Ecto neural progenitor cell (in vitro differentiated cells): ENCODE results near the gene PYY.
"Not testable (repeated sequence)": the region's sequence is repeated elsewhere in the genome, so short reads cannot be mapped to it uniquely, and the experiment has no call there.

Source experiments
- DNase-seq: peaks from one replicate; pipeline ENCODE4 v3.0.0-alpha.2; 2018; ENCODE audit warnings: low spot score

Gene PYY

DNA sequence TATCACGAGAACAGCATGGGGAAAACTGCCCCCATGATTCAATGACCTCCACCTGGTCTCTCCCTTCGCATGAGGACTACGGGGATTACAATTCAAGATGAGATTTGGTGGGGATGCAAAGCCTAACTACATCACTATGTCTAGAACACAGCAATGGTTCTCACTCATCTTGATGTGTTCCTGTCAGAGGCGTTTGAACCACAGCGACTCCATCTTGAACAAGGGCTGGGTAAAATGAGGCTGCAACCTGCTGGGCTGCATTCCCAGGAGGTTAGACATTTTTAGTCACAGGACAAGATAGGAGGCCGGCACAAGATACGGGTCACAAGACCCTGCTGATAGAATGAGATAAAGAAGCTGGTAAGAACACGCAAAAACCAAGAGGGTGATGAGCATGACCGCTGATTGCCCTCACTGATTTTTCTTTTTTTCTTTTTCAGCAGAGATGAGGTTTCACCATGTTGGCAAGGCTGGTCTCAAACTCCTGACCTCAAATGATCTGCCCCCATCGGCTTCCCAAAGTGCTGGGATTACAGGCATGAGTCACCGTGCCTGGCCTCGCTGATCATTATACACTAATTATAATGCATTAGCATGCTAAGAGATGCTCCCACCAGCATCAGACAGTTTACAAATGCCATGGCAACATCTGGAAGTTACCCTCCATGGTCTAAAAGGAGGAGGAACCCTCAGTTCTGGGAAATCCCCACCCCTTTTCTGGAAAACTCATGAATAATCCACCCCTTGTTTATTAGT is 8.5 kb downstream of the PYY start:
- DNase-seq: no peak

DNA sequence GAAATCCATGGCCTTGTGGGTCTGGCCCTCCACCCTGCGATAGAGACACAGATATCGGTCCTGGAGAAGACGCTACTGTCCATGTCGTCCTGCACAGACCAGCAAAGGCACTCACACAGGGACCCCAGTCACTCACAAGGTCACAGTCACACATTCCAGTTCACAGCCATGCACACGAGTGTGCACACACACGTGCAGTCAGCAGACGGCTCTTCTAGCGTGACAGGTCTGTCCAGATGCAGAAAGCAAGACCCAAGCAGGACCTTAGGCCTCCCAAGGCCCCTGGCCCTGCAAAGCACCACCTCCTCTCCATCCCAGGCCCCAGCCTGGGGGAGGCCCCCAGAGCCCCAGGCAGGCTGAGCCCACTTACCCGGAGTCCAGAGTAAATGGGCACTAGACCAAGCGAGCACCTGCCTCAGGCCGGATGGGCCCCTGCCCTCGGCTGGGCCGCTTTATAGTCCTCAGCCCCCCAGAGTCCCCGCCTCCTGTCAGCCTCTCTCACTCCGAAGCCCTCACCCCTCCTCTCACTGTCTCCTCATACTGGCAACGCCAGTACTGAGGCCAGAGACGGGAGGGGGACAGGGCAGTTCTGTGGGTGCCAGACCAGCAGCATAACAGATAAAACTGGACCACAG is 11.6 kb downstream of the PYY start, which contains the start of gene PPY:
PPY (minus strand) TSS at position 426 of the 635 bp plus-strand sequence. CDS start 822 bp downstream, outside the sequence.
- DNase-seq: peak; percentile 46

DNA sequence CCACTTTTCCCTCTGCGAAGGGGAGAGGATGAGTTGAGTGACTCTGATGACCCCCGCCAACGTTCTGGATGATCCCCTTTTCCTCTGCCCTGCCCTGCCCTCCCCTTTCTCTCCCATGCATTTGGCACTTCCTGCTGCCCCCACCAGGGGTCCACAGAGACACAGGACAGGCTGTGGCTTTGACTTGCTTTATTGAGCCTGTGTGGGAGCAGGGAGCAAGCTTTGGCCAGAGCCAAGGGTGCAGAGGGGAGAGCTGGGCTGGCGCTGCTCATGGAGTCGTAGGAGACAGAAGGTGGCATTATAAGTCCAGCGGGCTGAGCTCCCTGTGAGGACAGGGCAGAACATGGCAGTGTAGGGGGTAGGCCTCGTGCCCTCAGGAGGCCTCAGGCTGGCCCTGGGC is 13.1 kb downstream of the PYY start:
- peak; percentile 81 for DNase-seq

DNA sequence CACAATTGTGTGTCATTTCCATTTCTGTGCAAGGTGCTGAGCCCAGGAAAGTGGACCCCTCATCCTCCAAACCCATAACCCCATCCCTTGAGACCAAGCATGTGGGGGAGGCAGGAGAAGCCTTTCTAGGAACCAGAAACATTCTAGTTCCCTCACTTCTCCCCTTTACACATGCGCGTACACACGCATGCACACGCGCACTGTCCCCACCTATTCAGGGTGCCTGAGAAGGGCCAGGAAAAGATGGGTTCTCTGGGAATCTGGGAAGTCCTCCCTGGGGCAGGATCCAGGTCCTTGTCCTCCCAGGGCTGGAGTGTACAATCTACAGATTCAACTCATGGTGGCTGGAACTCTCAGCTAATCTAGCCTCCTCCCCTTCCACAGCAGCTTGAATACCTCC is 13.9 kb downstream of the PYY start:
- no peak for DNase-seq

DNA sequence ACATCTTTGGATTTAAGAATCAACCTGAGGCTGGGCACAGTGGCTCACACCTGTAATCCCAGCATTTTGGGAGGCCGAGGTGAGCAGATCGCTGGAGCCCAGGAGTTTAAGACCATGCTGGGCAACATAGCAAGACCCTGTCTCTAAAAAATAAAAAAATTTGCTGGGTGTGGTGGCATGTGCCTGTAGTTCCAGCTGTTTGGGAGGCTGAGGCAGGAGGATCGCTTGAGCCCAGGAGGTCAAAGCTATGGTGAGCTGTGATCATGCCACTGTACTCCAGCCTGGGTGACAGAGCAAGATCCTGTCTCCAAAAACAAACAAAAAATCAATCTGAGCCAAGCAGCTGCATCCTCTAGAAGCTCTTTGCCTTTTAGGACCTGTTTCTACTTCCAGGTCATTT is 14.3 kb downstream of the PYY start:
- not testable (repeated sequence) for DNase-seq

DNA sequence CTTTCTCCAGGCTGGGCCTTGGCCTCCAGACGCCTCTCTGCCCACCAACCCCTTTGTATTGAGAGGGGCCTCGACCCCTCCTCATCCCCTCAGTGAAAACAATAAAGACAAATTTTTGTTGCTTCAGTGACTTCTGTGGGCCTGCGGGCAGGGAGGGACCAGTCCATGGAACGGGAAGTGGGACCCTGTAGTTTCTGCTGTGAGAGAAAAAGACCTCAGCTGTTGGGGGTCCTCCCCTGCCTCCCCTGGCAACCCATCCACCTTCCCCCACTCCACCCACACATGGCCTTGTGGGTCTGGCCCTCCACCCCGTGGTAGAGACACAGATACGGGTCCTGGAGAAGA is 14.9 kb downstream of the PYY start:
- DNase-seq: peak; percentile 52

DNA sequence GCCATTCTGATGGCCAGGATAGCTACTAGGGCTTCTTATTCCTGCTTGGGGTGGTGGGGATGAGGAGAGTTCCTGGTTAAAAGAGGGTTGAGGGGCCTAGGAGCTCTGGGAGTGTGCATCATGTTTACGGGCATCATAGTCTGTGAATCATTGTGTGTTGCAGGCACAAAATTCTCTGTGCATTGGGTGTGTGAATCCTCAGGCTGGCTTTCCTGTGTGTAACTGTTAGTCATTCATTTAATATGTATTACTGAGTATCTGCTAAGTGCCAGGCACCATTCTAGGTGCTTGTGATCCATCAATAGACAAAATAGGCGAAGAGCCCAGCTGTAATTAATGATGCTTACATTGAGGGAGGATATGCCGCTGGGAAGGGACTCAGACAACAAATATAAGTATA is 17.3 kb downstream of the PYY start:
- no peak for DNase-seq

DNA sequence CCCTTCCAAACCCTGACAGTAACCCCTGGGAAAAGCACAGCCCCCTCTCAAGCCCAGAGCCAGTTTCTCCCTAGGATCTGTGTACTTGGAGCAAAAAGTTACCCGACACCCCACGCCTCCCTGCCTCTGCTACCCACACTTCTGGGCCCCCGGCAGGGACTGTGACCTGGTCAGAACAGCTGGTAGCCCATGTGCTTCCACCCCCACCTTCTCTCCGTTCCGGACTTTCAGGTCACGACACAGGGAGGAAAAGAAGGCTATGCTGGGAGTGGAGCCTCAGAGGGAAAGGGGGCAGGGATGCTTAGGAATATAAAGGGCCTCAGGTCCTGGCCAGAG is 17.8 kb downstream of the PYY start:
- DNase-seq: no peak

DNA sequence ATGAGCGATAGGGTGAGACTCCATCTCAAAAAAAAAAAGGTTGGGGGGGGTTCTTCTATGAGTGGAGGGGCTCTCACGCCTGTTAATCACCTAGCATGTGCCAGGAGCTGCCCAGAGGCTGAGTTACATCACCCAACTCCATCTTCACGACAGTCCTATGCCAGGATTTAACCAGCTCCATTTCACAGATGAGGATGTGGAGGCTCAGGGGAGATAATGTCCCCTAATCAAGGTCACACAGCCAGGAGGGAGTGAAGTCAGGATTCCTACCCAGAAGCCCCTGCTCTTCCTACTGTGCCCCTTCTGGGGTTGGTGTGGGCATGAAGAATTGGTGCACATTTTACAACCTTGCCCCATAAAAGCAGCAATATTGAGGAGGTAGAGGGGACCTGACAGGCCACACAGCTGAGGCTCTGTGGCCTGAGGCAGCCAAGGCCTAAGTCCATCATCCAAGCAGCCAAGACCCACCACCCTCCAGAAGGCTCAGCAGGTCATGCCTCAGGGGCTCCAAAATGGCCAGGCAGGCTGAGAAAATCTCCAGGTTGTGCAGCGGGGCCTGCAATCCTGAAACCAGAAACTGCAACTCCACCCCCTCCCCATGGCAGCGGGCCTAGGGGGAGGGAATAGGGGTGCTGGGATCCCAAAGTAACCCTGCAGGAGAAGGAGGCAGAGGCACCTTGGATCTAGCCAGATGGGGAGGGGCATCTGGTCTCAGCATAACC is 18.4 kb downstream of the PYY start:
- no peak for DNase-seq

DNA sequence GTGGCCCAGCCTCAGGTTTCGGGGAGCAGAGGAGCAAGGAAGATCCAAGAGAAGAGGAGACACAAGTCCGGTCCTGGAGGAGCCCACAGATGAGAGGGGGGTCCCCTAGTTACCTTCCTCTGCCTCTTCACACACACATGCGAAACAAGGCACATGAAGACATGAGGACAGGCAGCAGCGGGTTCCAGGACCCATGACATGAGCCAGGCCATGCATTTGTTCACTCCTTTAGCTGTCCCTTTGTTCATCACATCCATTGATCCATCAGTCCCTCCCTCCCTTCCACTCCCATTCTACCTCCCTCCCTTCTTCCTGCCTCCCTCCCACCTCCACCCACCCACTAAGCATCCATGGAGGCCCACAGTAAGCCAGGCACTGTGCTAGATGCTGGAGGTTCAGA is 20.8 kb downstream of the PYY start:
- DNase-seq: no peak

DNA sequence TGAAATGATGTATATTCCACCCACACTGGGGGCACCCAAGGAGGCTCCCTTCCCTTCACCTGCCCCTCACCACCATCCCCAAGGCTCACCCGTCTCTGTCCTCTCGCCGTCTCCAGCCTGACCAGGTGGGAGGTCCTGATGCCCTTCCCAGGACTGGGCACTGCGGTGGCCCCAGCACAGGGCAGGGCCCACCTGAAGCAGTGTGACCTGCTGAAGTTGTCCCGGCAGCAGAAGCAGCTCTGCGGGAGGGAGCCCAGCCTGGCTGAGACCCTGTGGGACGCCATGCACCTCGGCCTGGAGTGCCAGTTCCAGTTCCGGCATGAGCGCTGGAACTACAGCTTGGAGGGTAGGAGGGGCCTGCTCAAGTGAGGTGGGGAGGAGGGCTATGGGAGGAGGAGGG is 21.4 kb downstream of the PYY start:
- DNase-seq: no peak

DNA sequence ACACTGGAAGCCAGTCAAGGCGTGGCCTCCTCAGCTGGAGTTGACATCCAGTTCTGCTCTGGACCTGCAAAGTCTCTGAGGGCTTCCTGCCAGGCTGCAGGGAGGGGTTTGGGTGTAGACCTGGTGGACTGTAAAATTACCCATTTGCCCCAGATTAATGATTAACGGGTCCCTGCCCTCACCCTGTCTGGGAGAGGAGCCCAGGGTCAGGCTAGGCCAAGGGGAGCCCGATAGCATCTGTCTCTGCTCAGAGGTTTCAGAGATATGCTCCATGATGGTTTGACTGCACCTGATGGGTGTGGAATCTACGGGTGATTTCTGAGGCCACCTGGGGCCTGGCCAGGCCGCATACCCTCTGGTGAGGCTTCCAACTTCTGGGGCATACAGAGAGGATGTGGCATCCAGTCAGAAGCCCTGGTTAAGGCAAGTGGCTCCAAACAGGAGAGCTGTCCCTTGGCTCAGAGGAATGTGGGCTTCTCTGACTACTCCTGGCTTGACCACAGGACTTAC is 22.6 kb downstream of the PYY start:
- DNase-seq: no peak

DNA sequence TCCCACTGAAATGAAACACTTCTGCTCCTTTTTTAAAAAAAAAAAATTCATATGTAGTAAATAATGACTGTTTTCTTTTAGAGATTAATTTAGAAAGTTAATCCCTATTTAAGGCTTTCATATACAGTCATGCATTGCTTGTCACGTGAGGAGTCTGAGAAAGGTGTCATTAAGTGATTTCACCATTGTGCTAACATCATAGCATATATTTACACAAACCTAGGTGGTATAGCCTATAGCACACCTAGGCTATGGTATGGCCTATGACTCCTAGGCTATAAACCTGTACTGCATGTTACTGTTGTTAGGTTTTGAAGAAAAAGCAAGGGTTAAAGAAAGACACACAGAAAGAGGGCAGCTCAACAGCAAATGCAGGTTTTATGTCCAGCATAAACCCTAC is 25.1 kb downstream of the PYY start:
- no peak for DNase-seq

DNA sequence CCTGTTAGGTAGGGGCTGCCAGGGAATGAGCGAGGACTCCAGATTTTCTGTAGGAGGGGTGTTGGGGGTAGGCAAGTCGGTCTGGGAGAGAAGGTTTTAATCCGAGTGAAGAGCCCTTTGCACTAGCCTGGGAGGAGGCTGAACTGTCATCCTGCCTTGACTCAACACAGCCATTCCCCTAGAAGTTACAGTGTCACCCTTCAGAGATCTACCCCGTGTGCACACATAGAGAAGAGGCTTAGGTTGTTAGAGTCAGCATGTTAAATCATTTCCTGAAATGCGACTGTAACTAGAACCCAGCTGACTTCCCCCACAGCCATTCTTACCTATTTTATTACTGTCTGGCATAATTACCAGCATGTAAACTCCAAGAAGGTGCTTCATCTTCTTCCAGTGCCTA is 25.8 kb downstream of the PYY start:
- DNase-seq: not testable (repeated sequence)

DNA sequence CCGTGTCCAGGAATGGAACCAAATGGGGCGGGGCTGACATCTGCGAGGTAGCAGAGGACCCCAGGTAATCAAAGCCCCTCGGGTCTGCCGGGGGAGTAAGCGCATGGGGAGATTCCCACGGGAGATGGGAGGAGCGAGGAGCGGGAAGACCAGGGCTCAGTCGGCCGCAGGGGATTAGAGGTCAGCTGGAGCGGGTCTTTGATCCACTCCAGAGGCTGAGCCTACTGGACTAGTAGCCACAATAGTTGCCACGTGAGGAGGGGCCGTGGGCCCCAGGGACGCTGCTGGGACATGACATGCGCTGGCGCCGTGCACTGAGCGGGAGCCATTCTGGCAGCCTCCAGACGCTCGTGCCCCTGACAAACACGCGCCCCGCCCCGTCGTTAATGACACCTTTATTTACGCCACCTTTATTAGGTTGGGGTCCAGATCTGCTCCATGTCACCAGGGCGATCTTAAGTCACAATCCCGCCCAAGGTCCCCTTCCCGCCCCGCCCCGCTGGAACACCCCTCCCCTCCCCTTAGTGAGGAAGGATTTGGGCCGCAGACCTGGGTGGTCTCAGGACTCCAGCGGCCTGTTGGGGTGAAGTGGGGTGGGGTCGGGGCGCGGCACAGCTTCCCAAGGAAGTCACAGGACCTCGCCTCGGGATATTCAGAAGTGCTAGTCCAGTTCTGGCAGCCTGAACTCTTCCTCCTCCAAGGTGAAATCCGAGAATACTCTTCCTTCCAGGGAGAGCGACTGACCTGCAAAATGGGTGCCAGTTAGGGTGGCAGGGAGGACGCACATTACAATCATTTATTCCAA is 26.5 kb downstream of the PYY start:
- peak; percentile 71 for DNase-seq

DNA sequence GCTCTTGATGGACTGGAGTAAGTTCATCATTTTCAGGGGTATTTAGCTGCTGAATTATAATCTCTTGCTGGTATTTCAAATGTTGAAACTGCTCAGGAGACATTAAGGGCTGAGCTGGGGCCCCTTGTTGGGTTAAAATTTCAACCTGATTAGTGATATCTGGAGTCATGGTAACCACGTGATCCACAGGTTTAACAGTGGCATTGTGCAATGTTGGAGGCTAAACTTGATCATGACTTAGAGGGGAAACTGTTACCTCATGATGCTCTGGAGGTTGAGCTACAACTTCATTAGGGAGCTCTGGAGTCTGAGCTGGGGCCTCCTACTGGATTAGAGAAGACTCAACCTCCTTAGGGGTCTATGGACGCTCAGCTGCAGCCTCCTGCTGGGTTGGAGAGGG is 29.2 kb downstream of the PYY start:
- DNase-seq: no peak

DNA sequence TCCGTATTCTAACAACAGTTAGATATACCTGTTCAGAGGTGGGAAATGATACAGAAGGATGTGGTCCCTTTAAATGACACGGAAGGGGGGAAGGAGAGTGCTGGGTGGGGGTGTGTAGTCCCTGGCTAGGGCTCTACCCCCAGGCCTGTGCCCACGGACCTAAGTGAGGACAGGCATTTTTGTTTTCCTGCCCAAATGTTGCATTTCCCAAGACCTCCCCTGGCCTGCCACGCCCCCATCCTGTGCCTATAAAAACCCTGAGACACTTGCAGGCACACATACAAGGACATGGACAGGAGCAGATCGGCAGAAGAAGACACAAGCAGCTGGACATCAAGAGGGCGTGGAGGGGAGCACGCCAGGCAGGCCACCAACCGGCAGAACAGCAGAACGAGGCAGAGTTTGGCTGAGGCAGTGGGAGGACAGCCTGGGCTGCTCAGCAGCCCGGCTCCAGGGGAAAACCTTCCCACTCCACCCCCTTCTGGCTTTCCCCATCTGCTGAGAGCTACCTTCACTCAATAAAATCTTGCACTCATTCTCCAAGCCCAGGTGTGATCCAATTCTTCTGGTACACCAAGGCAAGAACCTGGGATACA is 33.1 kb downstream of the PYY start:
- no peak for DNase-seq

DNA sequence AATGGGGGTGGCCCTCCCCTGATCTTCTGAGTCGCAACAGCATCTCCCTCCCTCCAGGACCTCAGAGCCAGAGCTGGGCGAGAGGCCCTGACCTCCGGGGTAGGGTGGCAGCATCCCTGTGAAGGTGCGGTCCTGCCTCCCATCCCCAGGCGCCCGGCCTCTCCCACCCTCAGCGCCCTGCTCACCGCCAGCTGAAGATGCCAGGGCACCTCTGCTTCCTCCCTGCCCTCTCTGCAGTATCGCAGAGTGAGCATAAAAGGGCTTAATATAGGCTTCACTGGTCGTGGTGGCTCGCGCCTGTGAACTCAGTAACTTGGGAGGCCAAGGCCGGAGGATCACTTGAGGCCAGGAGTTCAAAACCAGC is 35.7 kb downstream of the PYY start:
- DNase-seq: no peak

DNA sequence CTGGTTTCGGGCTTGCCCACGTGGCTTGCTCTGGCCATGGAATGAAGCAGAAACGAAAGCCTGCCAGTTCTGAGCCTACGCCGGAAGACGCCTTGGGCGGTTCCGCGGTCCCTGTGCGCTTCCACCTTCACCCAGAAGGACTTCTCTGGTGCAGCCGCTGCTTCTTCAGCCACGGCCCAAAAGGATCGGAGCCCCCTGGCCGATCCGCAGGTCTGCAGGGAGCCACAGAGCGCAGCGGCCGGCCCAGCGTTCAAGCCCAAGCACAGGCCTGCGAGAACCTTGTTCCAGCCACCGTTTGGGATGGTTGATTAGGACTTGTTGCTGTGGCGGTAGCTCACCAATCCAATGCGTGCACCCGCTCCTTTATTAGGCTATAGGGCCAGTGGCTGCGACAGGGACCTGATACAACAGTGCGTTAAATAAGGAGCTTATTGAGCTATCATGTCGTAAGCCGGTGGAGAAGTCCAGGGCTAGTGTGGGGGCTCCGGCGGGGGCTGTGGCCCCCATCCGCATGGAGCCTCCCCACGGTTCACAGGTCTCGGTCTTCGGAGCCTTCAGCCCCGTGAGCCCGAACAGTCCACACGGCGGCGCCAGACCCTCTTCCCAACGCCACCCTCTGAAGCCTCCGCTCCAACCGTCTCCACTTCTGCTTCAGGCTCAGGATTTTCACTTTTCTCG is 36.3 kb downstream of the PYY start:
- peak; percentile 84 for DNase-seq

DNA sequence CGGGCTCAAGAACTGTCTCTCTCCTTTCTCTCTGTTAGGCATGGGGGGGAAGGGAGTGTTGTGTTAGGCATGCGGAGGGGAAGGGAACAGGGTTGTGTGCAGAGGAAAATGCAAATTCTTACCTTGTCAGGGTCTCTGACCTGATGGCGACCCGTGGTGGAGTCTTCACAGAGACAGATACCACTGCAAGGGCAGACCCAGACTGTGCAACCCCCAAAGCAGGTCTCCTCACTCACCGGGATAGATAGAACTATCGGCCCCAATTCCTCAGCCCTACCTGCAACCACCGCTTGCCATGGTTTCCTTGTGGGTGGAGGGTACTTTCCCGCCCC is 36.8 kb downstream of the PYY start:
- no peak for DNase-seq

DNA sequence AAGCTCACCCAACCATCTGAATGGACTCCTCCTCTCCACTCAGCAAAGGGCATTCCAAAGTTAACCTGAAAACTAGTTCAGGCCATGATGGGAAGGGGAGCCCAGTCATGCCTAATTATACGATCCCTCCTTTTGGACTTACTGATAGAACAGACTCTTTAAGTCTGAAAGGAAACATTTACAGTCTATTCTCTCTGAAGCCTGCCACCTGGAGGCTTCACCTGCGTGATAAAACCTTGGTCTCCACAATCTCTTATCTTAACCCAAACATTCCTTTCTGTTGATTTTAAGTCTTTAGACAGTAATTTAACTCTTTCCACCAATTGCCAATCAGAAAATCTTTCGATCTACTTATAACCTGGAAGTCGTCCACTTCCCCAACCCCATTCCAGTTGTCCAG is 37.4 kb downstream of the PYY start:
- no peak for DNase-seq

DNA sequence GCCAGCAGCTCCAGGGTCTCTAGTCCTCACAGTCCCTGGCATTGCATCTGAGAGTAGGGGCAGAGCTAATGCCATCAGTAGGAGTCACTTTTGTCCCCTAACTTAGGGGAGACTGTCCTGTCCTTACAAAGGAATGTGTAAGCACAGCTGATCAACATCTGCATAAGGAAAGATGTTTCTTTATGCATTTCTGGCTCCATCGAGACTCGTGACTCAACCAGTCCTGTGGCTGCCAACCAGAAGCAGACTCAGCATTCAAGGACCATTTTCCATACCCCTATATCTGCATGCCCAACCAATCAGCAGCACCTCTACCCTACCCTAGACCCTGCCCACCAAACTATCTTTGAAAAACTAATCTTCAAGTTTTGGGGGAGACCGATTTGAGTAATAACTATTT is 38.2 kb downstream of the PYY start:
- DNase-seq: no peak
